HG03354 (cell line): ENCODE results near the gene TMEM9.
A peak's percentile ranks its signal among the peaks of the same experiment; 100 is the strongest.

Source experiments
- ATAC-seq: cut with Tn5 transposase; IDR thresholded peaks from one replicate; pipeline ENCODE4 v1.9.1; 2021; ENCODE audit warnings: mild to moderate bottlenecking; ENCODE audit not compliant: unreplicated experiment, poor library complexity, severe bottlenecking

TMEM9 gene

GRCh38 chr1:201154389-201155165 lies at the start of gene TMEM9:
TSS of gene TMEM9 (minus strand) at chr1:201154474. CDS start at chr1:201153923, 551 bp downstream.
- peak; percentile 97 for ATAC-seq

- no peak for ATAC-seq
These were observed 44.3 kb upstream of the TMEM9 start for GRCh38 chr1:201198598-201198997.

- ATAC-seq = no peak
These were observed 39.8 kb upstream of the TMEM9 start for GRCh38 chr1:201194046-201194445.

GRCh38 chr1:201192261-201192788 lies 38.1 kb upstream of the TMEM9 start:
- ATAC-seq = no peak

DNA sequence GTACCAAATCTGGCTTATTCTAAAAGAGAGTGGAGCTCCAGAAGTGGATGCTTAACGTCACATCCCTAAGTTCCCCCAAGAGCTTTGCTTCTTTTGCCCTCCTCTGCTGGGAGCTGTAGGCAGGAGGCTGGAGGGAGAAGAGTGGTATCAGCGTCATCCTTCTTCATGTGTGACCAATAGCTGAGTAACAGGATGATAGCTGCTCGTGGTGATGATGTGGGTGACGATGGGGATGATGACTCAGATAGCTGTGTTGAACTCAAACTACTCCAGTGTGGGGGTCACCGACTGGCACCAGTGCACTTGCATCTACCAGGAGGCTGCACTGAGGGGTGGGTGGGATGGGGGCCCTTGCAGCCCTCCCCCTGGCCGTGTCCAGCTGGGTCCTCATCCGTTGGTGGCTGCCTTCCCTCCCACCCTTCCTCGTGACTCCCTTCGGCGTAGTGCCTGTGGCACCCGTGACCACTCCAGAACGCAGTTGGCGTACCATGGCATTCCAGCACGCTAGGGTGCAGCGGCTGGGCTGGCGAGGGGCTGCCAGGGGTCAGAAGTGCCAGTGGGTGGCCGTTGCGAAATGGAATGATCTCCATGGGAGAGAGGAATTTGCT lies 37.5 kb upstream of the TMEM9 start:
- no peak for ATAC-seq

GRCh38 chr1:201190624-201191051 lies 36.4 kb upstream of the TMEM9 start, which contains the start of gene IGFN1:
TSS of gene IGFN1 (plus strand) at chr1:201190824. CDS start at chr1:201193294, 2,470 bp downstream.
- ATAC-seq = no peak

DNA sequence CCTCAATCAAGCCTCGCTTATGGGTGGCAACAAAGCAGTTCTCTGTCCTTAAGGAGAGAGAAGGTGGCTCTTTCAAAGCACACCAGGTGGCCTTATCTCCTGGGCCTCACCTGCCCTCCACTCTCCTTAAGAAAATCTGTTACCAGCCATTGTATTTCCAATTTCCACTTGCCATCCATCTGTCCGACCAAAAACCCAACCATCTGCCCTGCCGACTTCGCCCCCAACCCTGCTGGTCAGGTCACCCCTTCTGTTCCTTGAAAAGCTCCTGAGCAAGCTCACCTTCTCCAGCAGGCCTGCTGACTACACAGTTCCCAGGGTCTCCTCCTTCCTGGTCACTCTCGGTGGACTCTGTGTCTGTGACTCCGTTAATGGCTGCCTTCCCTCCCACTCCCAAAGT lies 35.7 kb upstream of the TMEM9 start:
- ATAC-seq = no peak

DNA sequence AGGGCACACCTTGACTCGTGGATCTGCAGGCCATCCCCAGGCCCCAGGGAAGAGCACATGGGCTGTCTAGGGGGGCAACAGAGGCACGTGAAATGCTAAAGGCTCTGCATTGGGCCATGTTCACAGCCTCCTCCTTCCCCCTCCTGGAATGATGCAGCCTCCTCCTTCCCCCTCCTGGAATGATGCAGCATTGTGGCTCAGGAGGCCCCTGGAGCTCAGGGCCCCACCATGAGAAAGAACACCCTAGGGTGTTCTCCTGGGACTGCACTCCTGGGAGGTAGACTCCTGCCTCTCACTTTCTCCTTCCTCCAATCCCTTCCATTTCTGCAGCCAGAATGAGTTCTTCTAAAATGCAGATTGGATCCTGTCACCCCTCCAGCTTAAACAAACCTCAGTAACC lies 34.8 kb upstream of the TMEM9 start:
- no peak for ATAC-seq

GRCh38 chr1:201186192-201186591 lies 31.9 kb upstream of the TMEM9 start:
- ATAC-seq = no peak

- no peak for ATAC-seq
These were observed 31.4 kb upstream of the TMEM9 start for GRCh38 chr1:201185527-201186128.

DNA sequence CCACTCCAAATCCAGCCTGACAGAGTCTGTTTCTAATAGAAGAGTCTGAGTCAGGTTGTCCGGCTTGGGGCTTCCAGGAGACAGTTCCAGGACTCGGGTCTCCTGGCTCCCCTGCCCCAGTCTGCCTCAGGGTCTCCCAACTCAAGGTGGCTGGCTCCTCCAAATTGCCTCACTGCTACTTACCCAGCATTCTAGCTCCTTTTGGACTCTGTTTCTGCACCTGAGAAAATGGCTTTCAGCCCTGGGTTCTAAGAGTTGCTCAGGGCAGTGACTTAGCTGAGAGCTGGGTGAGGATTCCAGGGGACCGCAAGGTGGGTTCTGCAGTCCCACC lies 30.8 kb upstream of the TMEM9 start:
- ATAC-seq = no peak

DNA sequence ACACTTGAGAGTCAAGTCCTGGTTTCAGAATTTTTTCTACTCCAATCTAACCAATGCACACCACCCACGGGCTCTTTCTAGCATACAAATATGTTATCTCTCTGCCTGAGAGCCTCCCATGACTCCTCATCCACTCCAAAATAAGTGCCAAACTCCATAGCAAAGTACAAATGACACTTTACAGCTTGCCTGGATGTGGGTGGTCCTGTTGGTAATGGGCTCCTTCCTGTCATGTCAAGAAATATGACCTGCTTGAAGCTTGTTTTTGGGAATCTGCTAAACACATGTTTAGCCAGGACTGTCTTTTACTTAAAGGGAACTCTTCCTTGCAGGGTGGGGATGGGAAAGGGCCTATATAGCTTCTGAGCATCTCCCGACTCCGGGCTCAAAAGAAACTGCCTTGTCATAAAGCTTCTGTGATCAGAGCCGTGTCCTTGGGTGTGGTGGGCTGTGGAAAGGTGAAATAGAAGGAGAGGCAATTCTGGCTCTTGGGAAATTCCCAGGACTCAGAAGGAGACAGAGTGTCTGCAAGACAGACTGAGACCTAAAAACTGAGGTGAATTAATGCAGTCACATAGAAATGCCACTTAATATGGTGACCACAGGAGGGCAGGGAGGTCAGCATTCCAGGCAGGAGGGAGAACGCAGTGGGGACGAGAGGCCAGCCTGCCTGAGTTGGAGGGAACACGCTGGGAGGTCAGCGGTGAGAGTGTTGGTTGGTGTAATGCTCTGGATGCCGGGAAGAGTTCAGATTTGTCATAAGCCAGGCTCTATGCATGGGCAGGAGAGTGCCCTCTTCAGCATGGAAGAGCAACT lies 30.2 kb upstream of the TMEM9 start:
- no peak for ATAC-seq

DNA sequence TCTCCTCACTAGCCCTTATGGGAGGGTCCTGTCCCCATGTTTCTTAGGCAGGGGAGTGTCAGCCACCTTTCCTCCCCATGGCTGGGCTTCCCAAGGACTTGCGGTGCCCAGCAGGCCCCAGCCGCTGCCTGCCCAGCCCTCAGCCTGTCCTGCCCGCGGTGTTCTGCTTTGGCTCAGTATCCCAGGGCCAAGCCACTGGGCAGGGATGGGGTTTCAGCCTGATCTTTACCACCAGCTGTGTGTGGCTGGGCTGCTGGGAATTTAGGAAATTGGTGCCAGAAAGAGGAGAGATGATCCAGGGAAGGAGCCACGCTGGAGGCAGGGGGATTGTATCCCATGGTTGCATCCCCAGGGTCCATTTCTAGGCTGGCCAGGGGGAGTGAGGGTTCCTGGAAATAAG lies 29.5 kb upstream of the TMEM9 start:
- ATAC-seq = no peak

GRCh38 chr1:201183209-201183608 lies 28.9 kb upstream of the TMEM9 start:
- ATAC-seq = no peak

- ATAC-seq = no peak
These were observed 27.5 kb upstream of the TMEM9 start for GRCh38 chr1:201181726-201182125.

- ATAC-seq = no peak
These were observed 27.0 kb upstream of the TMEM9 start for GRCh38 chr1:201181323-201181722.

DNA sequence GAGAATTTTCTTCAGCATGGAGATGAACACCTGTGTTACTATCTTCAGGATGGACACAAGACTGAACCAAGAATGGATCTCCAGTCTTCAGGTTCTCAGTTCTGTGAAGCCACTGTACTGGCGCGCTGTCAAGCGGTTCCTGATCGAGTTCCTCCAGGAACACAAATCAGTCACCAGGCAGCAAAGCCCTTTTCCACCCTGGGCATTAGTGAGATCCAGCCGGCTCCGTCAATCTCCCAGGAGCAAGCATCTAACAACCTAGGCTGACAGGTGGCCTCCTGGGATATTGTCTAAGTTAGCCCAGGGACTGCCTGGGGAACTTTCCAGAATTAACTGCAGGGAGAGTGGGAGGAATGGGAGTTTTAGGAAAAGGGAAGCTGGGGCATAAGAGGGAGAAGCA lies 26.6 kb upstream of the TMEM9 start:
- ATAC-seq = no peak

DNA sequence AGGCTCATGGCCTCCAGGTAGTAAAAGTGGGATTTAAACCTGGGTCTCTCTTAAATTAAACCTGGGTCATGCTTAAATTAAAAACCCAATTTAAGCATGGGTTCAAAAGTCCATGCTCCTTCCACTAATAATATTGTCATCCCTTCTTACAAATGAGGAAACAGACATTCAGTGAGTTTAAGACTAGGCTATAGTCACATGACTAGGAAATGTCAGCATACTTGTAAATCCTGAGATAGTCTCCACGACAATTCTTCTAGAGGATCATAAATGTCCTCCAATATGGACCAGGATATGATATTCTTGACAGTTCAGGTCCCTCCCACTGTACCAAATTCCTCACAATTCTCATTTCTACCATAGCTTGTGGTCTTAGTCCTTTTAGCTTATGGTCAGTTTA lies 25.9 kb upstream of the TMEM9 start:
- no peak for ATAC-seq

- no peak for ATAC-seq
These were observed 24.4 kb upstream of the TMEM9 start for GRCh38 chr1:201178718-201179117.

GRCh38 chr1:201176940-201177339 lies 22.7 kb upstream of the TMEM9 start:
- ATAC-seq = no peak
